ENCODE data around the gene GMNN.
"Not testable (repeated sequence)": the region's sequence is repeated elsewhere in the genome, so short reads cannot be mapped to it uniquely, and the experiment has no call there.

DNA sequence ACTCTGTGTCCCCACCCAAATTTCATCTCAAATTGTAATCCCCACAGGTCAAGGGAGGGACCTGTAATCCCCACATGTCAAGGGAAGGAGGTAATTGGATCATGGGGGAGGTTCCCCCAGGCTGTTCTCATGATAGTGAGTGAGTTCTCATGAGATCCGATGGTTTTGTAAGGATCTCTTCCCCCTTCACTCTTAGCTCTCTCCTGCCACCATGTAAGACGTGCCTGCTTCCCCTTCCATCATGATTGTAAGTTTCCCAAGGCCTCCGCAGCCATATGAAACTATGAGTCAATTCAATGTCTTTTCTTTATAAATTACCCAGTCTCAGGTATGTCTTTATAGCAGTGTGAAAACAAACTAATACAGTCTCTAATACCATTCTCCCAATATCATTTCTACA, 23.9 kb upstream of the GMNN start:
- TF ChIP-seq FOXP2 (optimal IDR thresholded peaks at IDR 0.05; ENCODE audit: control extremely low read depth, extremely low read length, insufficient read depth); EZH2 (IDR thresholded peaks at IDR 0.05): not testable (repeated sequence)

All from SK-N-MC (cell line).